ENCODE data around the gene TBX20.

The TBX20 gene

GRCh38 chr7:35258868-35259522, 5.1 kb upstream of the TBX20 start:
- H3K27ac ChIP-seq: no peak overlapping the region
- TF ChIP-seq CTCF (conservative IDR thresholded peaks at IDR 0.05) (no peak), ZFX (IDR thresholded peaks at IDR 0.05) (no peak)

GRCh38 chr7:35258125-35258867, 4.4 kb upstream of the TBX20 start:
- no peak overlapping the region for H3K27ac ChIP-seq
- no peak for TF ChIP-seq CTCF (conservative IDR thresholded peaks at IDR 0.05)
- TF ChIP-seq ZFX (IDR thresholded peaks at IDR 0.05): no peak

- no peak overlapping the region for H3K27ac ChIP-seq
- TF ChIP-seq ZFX (IDR thresholded peaks at IDR 0.05) (no peak), CTCF (conservative IDR thresholded peaks at IDR 0.05) (no peak)
Measured at GRCh38 chr7:35257251-35258124, 3.6 kb upstream of the TBX20 start.

- TF ChIP-seq ZFX (IDR thresholded peaks at IDR 0.05): no peak
- no peak for TF ChIP-seq CTCF (conservative IDR thresholded peaks at IDR 0.05)
- no peak overlapping the region for H3K27ac ChIP-seq
Measured at GRCh38 chr7:35256256-35257175, 2.6 kb upstream of the TBX20 start.

- no peak overlapping the region for H3K27ac ChIP-seq
- no peak for TF ChIP-seq CTCF (conservative IDR thresholded peaks at IDR 0.05)
- no peak for TF ChIP-seq ZFX (IDR thresholded peaks at IDR 0.05)
Measured at GRCh38 chr7:35255443-35256255, 1.7 kb upstream of the TBX20 start.
